T-helper 2 cell treated with Interferon-gamma antibody and Interleukin-4, amounts not matched to agents 100 ng/mL and 5 ng/mL, for 36 hours (primary cell): ENCODE results near the gene COL25A1. TPM values are rescaled to one million over a fixed set of nuclear protein-coding genes. Genes with fewer than 3 reads are reported as not detected.

ENCODE experiments used
- intact Hi-C: fragments of 100-400 bp; cut with micrococcal nuclease; formaldehyde crosslinking; loops from one replicate; pipeline ENCODE4 v1.15.1; 2023
- total RNA-seq: library from RNA; stranded (reverse); gene quantifications from 2 replicates; pipeline ENCODE4 v1.2.3, GENCODE V29; 2022

Gene COL25A1
- total RNA-seq, 1 donor from 2014 or later, result not detected

DNA sequence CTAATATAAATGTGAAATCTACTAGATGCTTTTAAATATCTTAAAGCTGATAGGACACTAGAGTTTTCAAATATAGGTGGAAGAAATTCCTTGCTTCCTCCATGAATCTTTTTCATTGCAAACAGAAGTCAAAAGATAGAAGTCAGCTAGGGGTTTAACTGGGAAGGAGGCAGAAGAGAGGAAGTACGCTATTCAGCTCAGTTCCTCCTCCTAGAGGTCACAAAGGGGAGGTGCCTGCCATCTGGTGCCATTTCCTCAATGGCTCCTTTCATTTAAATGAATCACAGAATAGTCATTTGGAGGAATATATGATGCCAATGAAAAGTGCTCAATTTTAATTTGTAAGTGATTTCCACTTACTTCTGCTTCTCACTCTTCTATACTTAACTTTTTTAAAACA lies 8.5 kb downstream of the COL25A1 start:
- intact Hi-C loops, result loop anchor here (1.0 kb wide), 1 partner anchor 460 kb away; no protein-coding TSS in a partner anchor

- intact Hi-C loops, result no loop called here
Measured at GRCh38 chr4:109291707-109292238, 10.7 kb downstream of the COL25A1 start.

DNA sequence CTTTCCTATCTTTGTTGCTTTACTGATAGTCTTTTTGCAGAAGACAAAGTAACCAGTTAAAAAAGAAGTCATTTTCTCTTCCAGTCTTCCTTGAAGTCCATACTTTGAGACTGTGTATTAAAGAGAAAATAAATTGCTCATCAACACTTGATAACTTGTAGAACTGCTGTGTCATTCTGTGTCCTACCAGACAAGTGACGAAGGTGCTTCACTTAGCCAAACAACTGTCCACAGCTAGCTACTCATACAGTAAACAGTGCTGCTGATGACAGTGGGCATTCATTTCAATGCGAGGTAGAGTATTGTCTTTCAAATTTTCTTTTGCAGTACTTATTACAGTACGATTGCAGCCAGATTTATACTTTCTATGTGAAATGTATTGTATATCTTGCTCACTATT lies 11.5 kb downstream of the COL25A1 start:
- intact Hi-C loops, result no loop called here

- intact Hi-C loops, result no loop called here
Measured at GRCh38 chr4:109278594-109279031, 23.8 kb downstream of the COL25A1 start.

DNA sequence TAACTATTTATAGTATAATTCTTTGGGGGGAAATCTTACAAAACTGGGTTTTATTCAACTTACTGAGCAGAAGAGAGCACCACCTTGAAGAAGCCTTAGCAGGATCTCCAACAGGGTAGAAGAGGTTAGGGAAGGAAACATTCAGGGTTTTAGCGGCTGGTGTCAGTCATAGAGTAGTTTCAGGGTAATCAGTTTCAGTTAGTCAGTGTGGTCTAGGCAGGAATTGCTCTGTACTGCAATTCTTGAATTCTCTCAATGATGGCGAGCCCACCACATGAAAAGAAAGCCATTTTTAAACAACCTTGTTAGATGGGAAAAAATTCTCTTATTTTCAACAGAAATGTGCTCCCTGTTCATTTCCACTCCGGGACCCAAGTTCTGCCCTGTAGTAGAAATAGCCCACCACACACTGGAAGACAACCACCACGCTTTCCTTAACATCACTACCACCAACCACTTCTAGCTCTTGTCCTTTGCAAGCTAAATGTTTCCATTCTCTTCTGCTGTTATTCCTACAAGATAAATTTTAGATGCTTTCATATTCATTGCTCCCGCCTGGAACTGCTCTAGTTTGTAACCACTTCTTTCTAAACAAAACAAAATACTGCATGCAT lies 25.9 kb downstream of the COL25A1 start:
- intact Hi-C loops, result no loop called here

DNA sequence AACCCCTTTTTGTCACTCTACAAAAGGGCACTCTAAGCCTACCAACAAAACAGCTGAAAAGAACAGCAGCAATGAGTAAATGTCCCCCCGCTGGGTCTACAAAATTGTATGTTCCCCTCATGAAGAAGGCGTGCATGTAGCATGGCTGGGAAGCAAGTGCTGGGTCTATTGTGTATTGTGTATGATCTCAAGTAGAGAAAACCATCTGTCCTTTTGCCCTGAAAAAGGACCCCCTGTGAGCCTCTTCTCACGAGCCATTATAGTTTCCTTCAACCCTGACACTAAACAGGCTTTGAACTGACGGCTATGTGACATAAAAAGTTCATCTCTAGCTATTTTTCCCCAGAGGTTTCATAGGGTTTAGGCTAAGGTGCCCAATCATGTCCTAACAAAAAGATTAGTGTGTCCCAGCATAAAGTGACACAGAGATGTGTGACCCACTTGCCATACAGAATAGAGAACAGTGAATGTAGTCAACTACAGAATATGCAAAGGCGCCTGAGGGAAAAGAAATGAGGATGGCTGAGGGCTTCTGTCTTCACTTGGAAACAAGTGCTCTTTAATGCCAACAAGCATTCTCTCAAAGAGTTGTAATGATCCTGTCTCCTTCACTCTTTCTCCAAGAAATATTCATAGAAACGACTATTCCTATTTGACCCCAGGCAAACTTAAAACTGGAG lies 27.3 kb downstream of the COL25A1 start:
- intact Hi-C loops, result no loop called here

- intact Hi-C loops, result no loop called here
Measured at GRCh38 chr4:109266891-109267290, 35.6 kb downstream of the COL25A1 start.

- intact Hi-C loops, result no loop called here
Measured at GRCh38 chr4:109266236-109266635, 36.2 kb downstream of the COL25A1 start.

- intact Hi-C loops, result no loop called here
Measured at GRCh38 chr4:109263721-109264120, 38.7 kb downstream of the COL25A1 start.

- intact Hi-C loops, result no loop called here
Measured at GRCh38 chr4:109256818-109257217, 45.6 kb downstream of the COL25A1 start.

DNA sequence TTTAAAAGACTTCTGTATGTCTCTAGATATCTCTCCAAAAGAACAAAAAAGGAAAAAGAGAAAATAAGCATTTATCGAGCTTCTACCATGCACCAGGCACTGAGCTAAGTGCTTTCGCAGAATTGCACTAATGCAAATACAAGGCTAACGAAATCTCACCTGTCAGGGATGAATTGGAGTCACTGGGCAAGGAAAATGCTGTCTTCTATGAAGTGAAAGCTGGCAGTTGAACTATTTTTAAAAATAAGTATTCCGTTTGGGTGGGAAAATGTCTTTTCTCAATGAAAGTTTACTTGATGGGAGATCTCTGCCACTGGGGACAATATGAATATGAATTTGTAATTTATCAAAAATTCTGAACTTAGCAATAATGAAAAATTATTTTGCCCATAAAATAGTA lies 47.6 kb downstream of the COL25A1 start:
- intact Hi-C loops, result no loop called here

- intact Hi-C loops, result no loop called here
Measured at GRCh38 chr4:109251396-109251795, 51.1 kb downstream of the COL25A1 start.

- intact Hi-C loops, result no loop called here
Measured at GRCh38 chr4:109248322-109248900, 54.0 kb downstream of the COL25A1 start.

- intact Hi-C loops, result no loop called here
Measured at GRCh38 chr4:109243871-109244270, 58.6 kb downstream of the COL25A1 start.

DNA sequence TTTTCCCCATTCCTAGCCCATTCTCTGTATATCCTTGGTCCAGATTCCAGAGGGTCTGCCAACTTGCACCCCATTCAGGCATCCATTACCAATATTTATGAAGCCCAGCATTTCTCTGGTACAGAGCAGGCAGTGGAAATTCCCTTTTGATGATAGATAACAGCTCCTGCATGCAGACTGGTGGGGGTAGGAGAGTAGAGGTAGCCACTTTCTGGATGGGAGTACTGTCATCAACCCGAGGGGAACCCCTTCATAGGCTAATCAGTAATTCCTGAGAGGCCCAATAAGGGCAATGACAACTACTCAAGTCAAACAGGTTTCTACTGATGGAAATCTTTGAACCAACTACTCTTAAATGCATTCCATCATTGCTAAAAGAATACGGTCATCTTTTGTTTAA lies 63.7 kb downstream of the COL25A1 start:
- intact Hi-C loops, result no loop called here

GRCh38 chr4:109235683-109236082 lies 66.8 kb downstream of the COL25A1 start:
- intact Hi-C loops, result no loop called here

GRCh38 chr4:109234596-109234995 lies 67.9 kb downstream of the COL25A1 start:
- intact Hi-C loops, result no loop called here

DNA sequence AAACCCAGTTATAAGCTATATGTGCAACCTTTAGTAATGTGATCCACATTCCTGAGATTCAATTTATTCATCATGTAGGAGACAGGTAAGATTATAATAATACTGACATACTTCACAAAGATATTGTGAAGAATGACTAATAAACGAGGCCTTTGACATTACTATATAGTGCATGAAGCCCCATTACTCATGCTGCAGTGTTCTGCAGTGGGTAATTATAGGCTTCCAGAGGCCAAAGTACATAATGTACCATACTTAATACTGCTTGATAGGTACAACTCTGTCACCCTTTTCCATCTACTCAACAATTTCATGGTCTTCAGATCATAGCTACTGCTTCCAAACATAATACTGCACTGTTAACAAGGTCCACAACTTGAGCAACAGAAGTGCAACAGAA lies 68.9 kb downstream of the COL25A1 start:
- intact Hi-C loops, result no loop called here

DNA sequence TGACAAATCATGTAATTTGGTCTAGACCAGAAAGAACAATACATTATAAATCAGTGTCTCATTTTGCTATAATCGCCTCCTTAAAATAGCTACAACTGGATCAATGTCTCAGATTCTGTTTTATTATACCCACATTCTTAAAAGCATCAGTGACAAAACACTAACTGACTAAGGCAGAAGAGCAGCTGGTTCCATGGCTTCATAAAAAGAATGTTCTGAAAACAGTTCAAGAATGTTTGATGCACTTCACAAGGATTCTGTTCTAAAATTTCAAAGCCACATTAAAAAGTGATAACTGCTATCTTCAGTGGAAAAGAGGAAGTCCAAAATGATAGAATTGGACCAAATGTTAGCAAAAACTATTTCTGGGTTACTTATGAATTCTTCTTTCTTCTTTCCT lies 69.8 kb downstream of the COL25A1 start:
- intact Hi-C loops, result no loop called here

- intact Hi-C loops, result no loop called here
Measured at GRCh38 chr4:109231331-109231730, 71.1 kb downstream of the COL25A1 start.

GRCh38 chr4:109229028-109229427 lies 73.4 kb downstream of the COL25A1 start:
- intact Hi-C loops, result no loop called here

DNA sequence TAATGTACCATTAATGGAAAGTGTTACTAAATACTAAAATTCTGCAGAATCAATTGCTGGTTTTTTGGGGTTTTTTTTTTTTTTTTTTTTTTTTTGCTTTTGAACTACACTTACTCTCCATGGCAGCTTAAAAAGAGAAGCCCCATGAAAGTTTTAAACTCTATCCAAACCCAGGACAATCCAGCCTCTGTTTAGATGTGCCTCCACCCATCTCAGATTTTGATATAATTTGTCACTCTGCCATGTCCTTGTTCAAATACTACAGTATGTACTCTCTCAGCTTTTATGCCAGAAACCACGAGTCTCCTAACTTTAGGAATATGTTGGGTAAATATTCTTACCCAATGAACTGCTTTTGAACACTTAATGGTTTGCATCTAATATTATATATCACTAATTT lies 84.2 kb downstream of the COL25A1 start:
- intact Hi-C loops, result loop anchor here (10.0 kb wide), 1 partner anchor 383 kb away; no protein-coding TSS in a partner anchor
